ENCODE measurements around the gene SELENOF. TPM values are rescaled to one million over a fixed set of nuclear protein-coding genes. Genes with fewer than 3 reads are reported as not detected.

The SELENOF gene
- total and polyA plus RNA-seq, 10 of the 15 experiments (the other 5 are each of a cell fraction or from before 2014, with no cell fraction given), result 98.7 to 254 (median 172) TPM

DNA sequence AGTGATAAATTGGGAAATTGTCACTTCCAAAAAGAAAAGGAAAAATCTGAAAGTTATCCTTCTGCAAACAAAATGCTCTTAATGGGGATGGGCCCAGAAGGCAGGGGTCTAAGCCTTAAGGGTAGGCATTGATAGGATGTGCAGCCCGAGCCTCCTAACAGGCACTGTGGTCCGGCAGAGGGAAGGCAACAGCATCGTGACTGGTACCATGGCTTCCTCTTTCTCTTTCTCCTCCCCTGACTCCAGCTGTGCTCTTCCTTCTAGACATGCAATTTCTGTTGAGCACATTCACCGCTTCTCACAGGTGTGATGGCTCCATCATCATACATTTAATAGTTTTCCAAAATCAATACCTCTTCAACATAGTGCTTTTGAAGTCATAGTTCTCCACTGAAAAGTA, 91.5 kb downstream of the SELENOF start:
- TF ChIP-seq, protein P1, sequence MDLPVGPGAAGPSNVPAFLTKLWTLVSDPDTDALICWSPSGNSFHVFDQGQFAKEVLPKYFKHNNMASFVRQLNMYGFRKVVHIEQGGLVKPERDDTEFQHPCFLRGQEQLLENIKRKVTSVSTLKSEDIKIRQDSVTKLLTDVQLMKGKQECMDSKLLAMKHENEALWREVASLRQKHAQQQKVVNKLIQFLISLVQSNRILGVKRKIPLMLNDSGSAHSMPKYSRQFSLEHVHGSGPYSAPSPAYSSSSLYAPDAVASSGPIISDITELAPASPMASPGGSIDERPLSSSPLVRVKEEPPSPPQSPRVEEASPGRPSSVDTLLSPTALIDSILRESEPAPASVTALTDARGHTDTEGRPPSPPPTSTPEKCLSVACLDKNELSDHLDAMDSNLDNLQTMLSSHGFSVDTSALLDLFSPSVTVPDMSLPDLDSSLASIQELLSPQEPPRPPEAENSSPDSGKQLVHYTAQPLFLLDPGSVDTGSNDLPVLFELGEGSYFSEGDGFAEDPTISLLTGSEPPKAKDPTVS (IDR thresholded peaks at IDR 0.05; ENCODE audit: low read depth, low read length), result no peak
- TF ChIP-seq, protein P2, sequence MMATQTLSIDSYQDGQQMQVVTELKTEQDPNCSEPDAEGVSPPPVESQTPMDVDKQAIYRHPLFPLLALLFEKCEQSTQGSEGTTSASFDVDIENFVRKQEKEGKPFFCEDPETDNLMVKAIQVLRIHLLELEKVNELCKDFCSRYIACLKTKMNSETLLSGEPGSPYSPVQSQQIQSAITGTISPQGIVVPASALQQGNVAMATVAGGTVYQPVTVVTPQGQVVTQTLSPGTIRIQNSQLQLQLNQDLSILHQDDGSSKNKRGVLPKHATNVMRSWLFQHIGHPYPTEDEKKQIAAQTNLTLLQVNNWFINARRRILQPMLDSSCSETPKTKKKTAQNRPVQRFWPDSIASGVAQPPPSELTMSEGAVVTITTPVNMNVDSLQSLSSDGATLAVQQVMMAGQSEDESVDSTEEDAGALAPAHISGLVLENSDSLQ (IDR thresholded peaks at IDR 0.05), result no peak
- TF ChIP-seq ETV6 (conservative IDR thresholded peaks at IDR 0.05 in 1 of 2, IDR thresholded peaks at IDR 0.05 in 1 of 2; ENCODE audit: borderline replicate concordance in 1 of 2, low read depth in 1 of 2) (no peak), SREBF1 (IDR thresholded peaks at IDR 0.05; ENCODE audit: low read length) (no peak), KLF5 (IDR thresholded peaks at IDR 0.05; ENCODE audit: partially characterized antibody) (no peak), ZNF622 (IDR thresholded peaks at IDR 0.05) (no peak), SRF (IDR thresholded peaks at IDR 0.05; ENCODE audit: low read depth in 2 of 2, low read length in 2 of 2) (no peak), YBX1 (IDR thresholded peaks at IDR 0.05) (no peak), ATF7 (IDR thresholded peaks at IDR 0.05; ENCODE audit: low read depth) (no peak), PML (IDR thresholded peaks at IDR 0.05; ENCODE audit: low read length) (no peak)
- TF ChIP-seq, protein P3, sequence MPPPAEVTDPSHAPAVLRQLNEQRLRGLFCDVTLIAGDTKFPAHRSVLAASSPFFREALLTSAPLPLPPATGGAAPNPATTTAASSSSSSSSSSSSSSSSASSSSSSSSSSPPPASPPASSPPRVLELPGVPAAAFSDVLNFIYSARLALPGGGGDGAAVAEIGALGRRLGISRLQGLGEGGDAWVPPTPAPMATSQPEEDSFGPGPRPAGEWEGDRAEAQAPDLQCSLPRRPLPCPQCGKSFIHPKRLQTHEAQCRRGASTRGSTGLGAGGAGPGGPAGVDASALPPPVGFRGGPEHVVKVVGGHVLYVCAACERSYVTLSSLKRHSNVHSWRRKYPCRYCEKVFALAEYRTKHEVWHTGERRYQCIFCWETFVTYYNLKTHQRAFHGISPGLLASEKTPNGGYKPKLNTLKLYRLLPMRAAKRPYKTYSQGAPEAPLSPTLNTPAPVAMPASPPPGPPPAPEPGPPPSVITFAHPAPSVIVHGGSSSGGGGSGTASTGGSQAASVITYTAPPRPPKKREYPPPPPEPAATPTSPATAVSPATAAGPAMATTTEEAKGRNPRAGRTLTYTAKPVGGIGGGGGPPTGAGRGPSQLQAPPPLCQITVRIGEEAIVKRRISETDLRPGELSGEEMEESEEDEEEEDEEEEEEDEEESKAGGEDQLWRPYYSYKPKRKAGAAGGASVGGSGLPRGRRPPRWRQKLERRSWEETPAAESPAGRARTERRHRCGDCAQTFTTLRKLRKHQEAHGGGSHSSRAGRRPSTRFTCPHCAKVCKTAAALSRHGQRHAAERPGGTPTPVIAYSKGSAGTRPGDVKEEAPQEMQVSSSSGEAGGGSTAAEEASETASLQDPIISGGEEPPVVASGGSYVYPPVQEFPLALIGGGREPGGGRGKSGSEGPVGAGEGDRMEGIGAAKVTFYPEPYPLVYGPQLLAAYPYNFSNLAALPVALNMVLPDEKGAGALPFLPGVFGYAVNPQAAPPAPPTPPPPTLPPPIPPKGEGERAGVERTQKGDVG (CRISPR knock-in tag; IDR thresholded peaks at IDR 0.05), result no peak
- H3K4me2 ChIP-seq (ENCODE audit: control insufficient read depth, insufficient read depth), result no peak overlapping the region
- H3K27me3 ChIP-seq (replicated peaks in 1 of 2; ENCODE audit: control insufficient read depth in 2 of 2, insufficient read depth in 2 of 2, low read length in 1 of 2), result no peaks in the 10 kb centered on the region
- H4K20me1 ChIP-seq (ENCODE audit: control insufficient read depth, insufficient read depth), result no peaks in the 10 kb centered on the region
- H3K79me2 ChIP-seq (ENCODE audit: control insufficient read depth, insufficient read depth, low read length), result no peaks in the 10 kb centered on the region
- ChIA-PET POLR2A (no interaction called here), CTCF (no interaction called here), RAD21 (ENCODE audit: unreplicated experiment) (no interaction called here), SMC1A (ENCODE audit: uncharacterized antibody, unreplicated experiment) (no interaction called here)
- no peaks in the 10 kb centered on the region for H3K9me3 ChIP-seq (replicated peaks; ENCODE audit: control insufficient read depth, insufficient read depth, low read length)
- no peaks in the 10 kb centered on the region for H3K4me1 ChIP-seq (ENCODE audit: control insufficient read depth, insufficient read depth, low read length)
- no peak for ATAC-seq
- no peaks in the 10 kb centered on the region for H3K36me3 ChIP-seq (ENCODE audit: control insufficient read depth in 2 of 2, insufficient read depth in 2 of 2, low read length in 1 of 2)
- 39% methylated on average over 4 of the region's 4 CpGs for WGBS (ENCODE audit: insufficient coverage, insufficient replicate concordance, low lambda C conversion rate, missing lambda C conversion rate)
- FAIRE-seq, result no peak
- no peak overlapping the region for H2AFZ ChIP-seq (ENCODE audit: control insufficient read depth, low read depth, low read length)
- no peak for DNase-seq (ENCODE audit: low read depth, low spot score)
- H3K9ac ChIP-seq (ENCODE audit: control insufficient read depth, insufficient read depth, low read length), result no peak overlapping the region
- no peak overlapping the region for H3K27ac ChIP-seq (ENCODE audit: control insufficient read depth, insufficient read depth)
- no peak overlapping the region for H3K4me3 ChIP-seq
- in situ Hi-C loops (cut with MboI) (no loop called here), intact Hi-C loops (cut with micrococcal nuclease; ENCODE audit: unreplicated experiment) (no loop called here)
- no TSS peak for BruUV-seq (replicated peaks)
